OCI-LY3 (cell line): ENCODE data around the gene ADAMTS6.
"Not testable (repeated sequence)": the region's sequence is repeated elsewhere in the genome, so short reads cannot be mapped to it uniquely, and the experiment has no call there.

Source experiments
- H2AFZ ChIP-seq: fragments of 200-600, 300-600 bp; shearing (Covaris generic); 2 replicates; pipeline ENCODE4 v1.6.0; 2014; ENCODE audit warnings: antibody characterized with exemption, low read depth, low read length
- H3K27ac ChIP-seq: fragments of 200-600, 300-600 bp; sonication (generic); 2 replicates; pipeline ENCODE4 v1.5.1; 2014; ENCODE audit warnings: mild to moderate bottlenecking, low read length, moderate library complexity, mixed read lengths
- H3K27me3 ChIP-seq: fragments of 200-600, 300-600 bp; sonication (generic); 2 replicates; pipeline ENCODE4 v1.6.1; 2014; ENCODE audit warnings: low read depth, low read length, mixed read lengths
- H3K36me3 ChIP-seq: fragments of 200-600, 300-600 bp; sonication (generic); replicated peaks from 2 replicates; pipeline ENCODE3; 2014; ENCODE audit warnings: low read depth, low read length, mixed read lengths
- H3K4me1 ChIP-seq: fragments of 300-600, 200-600 bp; sonication (generic); 2 replicates; pipeline ENCODE4 v1.6.1; 2014; ENCODE audit warnings: low read length, mixed read lengths
- H3K4me2 ChIP-seq: fragments of 200-600, 300-600 bp; sonication (generic); 2 replicates; pipeline ENCODE4 v1.6.1; 2014; ENCODE audit warnings: low read length, mixed read lengths
- H3K4me3 ChIP-seq: fragments of 300-600, 200-600 bp; sonication (generic); 2 replicates; pipeline ENCODE4 v1.5.1; 2014; ENCODE audit warnings: antibody characterized with exemption, mild to moderate bottlenecking, low read length, moderate library complexity
- H3K79me2 ChIP-seq: fragments of 300-600, 200-600 bp; shearing (Covaris generic); 2 replicates; pipeline ENCODE4 v1.6.1; 2014; ENCODE audit warnings: mild to moderate bottlenecking, low read length, mixed read lengths
- H3K9ac ChIP-seq: fragments of 300-600, 200-600 bp; shearing (Covaris generic); 2 replicates; pipeline ENCODE4 v1.6.0; 2014; ENCODE audit warnings: mild to moderate bottlenecking, low read length, moderate library complexity
- H3K9me3 ChIP-seq: fragments of 200-600, 300-600 bp; shearing (Covaris generic); 2 replicates; pipeline ENCODE4 v1.6.1; 2014; ENCODE audit warnings: low read length, mixed read lengths; ENCODE audit not compliant: insufficient read depth
- H4K20me1 ChIP-seq: fragments of 200-600, 300-600 bp; sonication (generic); 2 replicates; pipeline ENCODE4 v1.6.1; 2016; ENCODE audit warnings: low read length, mixed read lengths; ENCODE audit not compliant: insufficient read depth
- EZH2phosphoT487 ChIP-seq: fragments of 200-600 bp; shearing (Covaris generic); IDR thresholded peaks from 2 replicates; pipeline ENCODE4 v1.6.1; 2018; ENCODE audit warnings: antibody characterized with exemption, mixed run types, low read depth
- TF ChIP-seq, protein P1 (sequence below): fragments of 200-600, 300-600 bp; sonication (generic); IDR thresholded peaks from 2 replicates; pipeline ENCODE4 v1.5.1; 2014; ENCODE audit warnings: antibody characterized with exemption, low read length, low read depth

The ADAMTS6 gene

DNA sequence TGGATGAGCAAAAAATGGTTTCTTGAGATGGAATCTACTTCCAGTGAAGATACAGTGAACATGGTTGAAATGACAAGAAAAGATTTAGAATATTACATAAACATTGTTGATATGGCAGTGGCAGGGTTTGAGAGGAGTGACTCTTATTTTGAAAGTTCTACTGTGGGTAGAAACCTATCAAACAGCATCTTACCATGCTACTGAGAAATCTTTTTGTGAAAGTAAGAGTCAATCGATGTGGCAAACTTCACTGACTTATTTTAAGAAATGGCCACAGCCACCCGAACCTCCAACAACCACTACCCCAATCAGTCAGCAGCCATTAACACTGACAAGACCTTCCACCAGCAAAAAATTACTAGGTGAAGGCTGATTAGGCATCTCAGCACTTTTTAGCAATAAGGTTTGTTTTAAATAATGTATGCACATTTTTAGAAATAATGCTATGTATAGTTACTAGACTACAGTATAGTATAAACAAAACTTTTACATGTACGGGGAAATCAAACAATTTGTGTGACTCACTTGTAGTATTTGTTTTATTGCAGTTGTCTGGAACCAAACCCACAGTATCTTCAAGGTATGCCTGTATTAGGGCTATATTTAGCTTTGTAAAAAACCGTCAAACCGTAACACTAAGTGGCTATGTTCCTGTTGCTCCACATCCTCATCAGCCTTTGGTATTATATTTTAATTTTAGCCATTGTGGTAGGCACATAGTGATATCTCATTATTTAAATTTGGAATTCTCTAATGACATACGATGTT lies 30.6 kb upstream of the ADAMTS6 start:
- Histone ChIP-seq H3K4me2 (no peak overlapping the region), H3K36me3 (peaks cover 2% of the 10 kb centered on the region), H3K9ac (no peak overlapping the region), H3K4me1 (no peaks in the 10 kb centered on the region), H4K20me1 (no peaks in the 10 kb centered on the region), H3K9me3 (no peaks in the 10 kb centered on the region), H3K79me2 (no peaks in the 10 kb centered on the region), H3K27me3 (no peaks in the 10 kb centered on the region), H3K4me3 (no peak overlapping the region), H2AFZ (no peak overlapping the region), H3K27ac (no peak overlapping the region)
- TF ChIP-seq EZH2phosphoT487 = no peak
- TF ChIP-seq, protein P1, sequence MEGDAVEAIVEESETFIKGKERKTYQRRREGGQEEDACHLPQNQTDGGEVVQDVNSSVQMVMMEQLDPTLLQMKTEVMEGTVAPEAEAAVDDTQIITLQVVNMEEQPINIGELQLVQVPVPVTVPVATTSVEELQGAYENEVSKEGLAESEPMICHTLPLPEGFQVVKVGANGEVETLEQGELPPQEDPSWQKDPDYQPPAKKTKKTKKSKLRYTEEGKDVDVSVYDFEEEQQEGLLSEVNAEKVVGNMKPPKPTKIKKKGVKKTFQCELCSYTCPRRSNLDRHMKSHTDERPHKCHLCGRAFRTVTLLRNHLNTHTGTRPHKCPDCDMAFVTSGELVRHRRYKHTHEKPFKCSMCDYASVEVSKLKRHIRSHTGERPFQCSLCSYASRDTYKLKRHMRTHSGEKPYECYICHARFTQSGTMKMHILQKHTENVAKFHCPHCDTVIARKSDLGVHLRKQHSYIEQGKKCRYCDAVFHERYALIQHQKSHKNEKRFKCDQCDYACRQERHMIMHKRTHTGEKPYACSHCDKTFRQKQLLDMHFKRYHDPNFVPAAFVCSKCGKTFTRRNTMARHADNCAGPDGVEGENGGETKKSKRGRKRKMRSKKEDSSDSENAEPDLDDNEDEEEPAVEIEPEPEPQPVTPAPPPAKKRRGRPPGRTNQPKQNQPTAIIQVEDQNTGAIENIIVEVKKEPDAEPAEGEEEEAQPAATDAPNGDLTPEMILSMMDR = no peak

DNA sequence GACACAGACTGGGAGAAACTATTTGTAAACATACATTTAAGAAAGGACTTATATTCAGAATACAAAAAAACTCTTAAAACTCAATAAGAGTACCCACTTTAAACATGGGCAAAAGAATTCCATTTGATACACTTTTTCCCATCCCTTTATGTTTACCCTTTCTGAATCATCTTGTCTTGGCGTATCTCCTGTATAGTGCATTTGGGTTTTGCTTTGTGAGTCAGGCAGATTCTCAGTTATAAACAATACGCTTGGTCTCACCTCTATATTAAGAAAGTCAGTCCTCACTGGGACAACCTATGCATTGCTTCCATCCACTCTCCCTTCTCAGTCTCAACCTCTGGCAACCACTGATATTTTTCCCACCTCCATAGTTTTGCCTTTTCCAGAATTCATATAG lies 27.3 kb upstream of the ADAMTS6 start:
- TF ChIP-seq EZH2phosphoT487 = no peak
- TF ChIP-seq, protein P1 = no peak
- no peaks in the 10 kb centered on the region for H3K36me3 ChIP-seq
- no peaks in the 10 kb centered on the region for H4K20me1 ChIP-seq
- H3K4me2 ChIP-seq = no peak overlapping the region
- H2AFZ ChIP-seq = no peak overlapping the region
- H3K27ac ChIP-seq = no peak overlapping the region
- H3K4me3 ChIP-seq = no peak overlapping the region
- H3K9ac ChIP-seq = no peak overlapping the region
- no peaks in the 10 kb centered on the region for H3K4me1 ChIP-seq
- H3K79me2 ChIP-seq = no peaks in the 10 kb centered on the region
- no peaks in the 10 kb centered on the region for H3K9me3 ChIP-seq
- no peaks in the 10 kb centered on the region for H3K27me3 ChIP-seq

DNA sequence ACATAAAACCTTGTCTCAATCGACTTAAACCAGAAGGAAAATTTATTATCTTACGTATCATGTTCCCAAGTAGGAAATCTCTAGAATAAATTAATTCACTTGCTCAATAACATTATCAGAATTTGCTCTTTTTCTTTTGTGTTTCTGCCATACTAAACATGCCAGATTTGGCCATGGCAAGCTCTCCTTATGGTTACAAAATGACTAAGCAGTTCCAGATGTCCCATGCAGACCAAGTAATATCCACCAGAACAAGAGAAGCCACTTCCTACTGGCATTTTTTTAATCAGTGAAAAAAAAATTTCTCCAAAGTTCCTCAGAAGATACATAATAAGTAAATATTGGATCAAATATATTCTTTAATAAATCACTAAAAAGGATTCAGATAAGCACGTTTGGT lies 25.2 kb upstream of the ADAMTS6 start:
- Histone ChIP-seq H3K9me3 (no peaks in the 10 kb centered on the region), H3K4me3 (no peak overlapping the region), H2AFZ (no peak overlapping the region), H3K9ac (no peak overlapping the region), H3K79me2 (no peaks in the 10 kb centered on the region), H3K27ac (no peak overlapping the region), H3K4me2 (no peak overlapping the region), H3K36me3 (no peaks in the 10 kb centered on the region), H3K4me1 (no peaks in the 10 kb centered on the region), H4K20me1 (no peaks in the 10 kb centered on the region), H3K27me3 (no peaks in the 10 kb centered on the region)
- TF ChIP-seq EZH2phosphoT487 = no peak
- TF ChIP-seq, protein P1 = no peak

DNA sequence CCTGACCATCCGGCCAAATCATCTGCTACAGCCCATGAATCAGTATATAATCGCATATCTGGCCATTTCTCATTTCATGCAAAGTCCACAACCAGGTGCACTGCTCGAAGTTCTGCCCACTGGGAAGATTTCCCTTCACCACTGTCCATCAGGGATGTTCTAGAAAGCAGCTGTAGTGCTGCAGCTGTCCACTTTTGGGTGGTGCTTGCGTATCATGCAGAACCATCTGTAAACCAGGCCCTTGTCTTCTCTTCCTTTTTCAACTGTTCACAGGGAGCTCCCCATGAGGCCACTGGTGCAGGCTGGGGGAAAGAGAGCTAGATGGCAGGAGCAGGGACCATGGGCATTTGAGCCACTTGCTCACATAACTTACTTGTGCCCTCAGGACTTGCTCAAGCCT lies 7.4 kb upstream of the ADAMTS6 start:
- TF ChIP-seq EZH2phosphoT487 = no peak
- TF ChIP-seq, protein P1 = no peak
- Histone ChIP-seq H3K27ac (no peak overlapping the region), H3K27me3 (no peaks in the 10 kb centered on the region), H3K4me2 (no peak overlapping the region), H3K79me2 (no peaks in the 10 kb centered on the region), H3K4me1 (no peaks in the 10 kb centered on the region), H3K9me3 (no peaks in the 10 kb centered on the region), H3K4me3 (no peak overlapping the region), H3K9ac (no peak overlapping the region), H4K20me1 (no peaks in the 10 kb centered on the region), H2AFZ (no peak overlapping the region), H3K36me3 (no peaks in the 10 kb centered on the region)

DNA sequence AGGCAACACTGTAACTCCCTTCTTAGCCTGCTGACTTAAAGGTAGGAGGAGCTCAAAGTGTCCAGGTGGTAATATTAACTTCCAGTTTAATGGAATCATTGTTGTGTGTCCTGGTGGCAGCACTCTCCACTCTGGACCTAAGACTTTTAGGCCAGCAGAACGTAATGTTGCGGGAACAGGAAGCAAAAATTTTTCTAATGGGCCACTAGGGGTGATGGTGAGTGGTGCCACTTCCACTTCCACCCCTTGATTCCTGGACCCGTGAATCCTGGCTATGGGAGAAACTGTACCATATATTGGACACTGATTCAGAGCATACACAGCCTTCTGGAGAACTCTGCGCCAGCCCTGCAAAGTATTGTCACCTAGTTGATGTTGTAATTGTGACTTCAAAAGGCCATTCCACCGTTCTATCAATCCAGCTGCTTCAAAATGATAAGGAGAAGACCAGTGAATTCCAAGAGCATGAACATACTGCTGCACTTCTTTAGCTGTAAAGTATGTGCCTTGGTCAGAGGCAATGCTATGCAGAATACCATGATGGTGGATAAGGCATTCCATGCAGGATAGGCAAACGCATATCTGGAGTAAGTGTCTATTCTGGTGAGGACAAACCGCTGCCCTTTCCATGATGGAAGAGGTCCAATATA lies 6.4 kb upstream of the ADAMTS6 start:
- H3K9me3 ChIP-seq, H4K20me1 ChIP-seq, H3K4me2 ChIP-seq, H3K4me1 ChIP-seq, H3K27me3 ChIP-seq, H3K9ac ChIP-seq, H3K27ac ChIP-seq, H3K36me3 ChIP-seq, H3K79me2 ChIP-seq, H2AFZ ChIP-seq, H3K4me3 ChIP-seq: not testable (repeated sequence)

DNA sequence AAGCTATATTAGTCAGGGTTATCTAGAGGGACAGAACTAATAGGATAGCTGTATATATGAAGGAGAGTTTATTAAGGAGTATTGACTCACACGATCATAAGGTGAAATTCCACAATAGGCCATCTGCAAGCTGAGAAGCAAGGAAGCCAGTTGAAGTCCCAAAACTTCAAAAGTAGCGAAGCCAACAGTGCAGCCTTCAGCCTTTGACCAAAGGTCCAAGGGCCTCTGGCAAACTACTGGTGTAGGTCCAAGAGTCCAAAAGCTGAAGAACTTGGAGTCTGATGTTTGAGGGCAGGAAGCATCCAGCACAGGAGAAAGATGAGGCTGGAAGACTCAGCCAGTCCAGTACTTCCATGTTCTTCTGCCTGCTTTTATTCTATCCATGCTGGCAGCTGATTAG lies 5.1 kb upstream of the ADAMTS6 start:
- not testable (repeated sequence) for H3K27me3 ChIP-seq, H3K9ac ChIP-seq, H3K4me1 ChIP-seq, H3K4me3 ChIP-seq, H2AFZ ChIP-seq, H4K20me1 ChIP-seq, H3K27ac ChIP-seq, H3K9me3 ChIP-seq, H3K36me3 ChIP-seq, H3K79me2 ChIP-seq, H3K4me2 ChIP-seq
